H1 (cell line): ENCODE results near the gene SLC25A28. TPM values are rescaled to one million over a fixed set of nuclear protein-coding genes. Genes with fewer than 3 reads are reported as not detected.

Experiments
- PHF8 ChIP-seq: fragments of 200-600 bp; sonication (generic); conservative IDR thresholded peaks from 2 replicates; pipeline ENCODE4 v1.7.1; 2012; ENCODE audit warnings: low read depth, mild to moderate bottlenecking, inconsistent platforms, low read length, moderate library complexity
- polyA plus RNA-seq, 7 experiments: library from polyadenylated mRNA; depleted of rRNA in 3 of 7; stranded (reverse) in 5 of 7; unstranded in 2 of 7; fragments of >200 nt in 5 of 7; fragments of 200-250 nt in 2 of 7; gene quantifications; 1 replicate in 5 of 7; 2 replicates in 1 of 7; 4 replicates in 1 of 7; pipeline versions ENCODE4 v1.2.1 to v1.2.3, GENCODE V29; 2011 to 2013; ENCODE audit warnings: missing spikeins in 2 of 7, mixed read lengths in 2 of 7
- total RNA-seq: library from RNA; stranded (reverse); fragmentation: NEBNext Ultra II Directional; extraction: Animal tissue kit (Norgen Biotek cat#: 25700); gene quantifications from 2 replicates; pipeline ENCODE4 v1.2.1, GENCODE V29; 2021
- TF ChIP-seq, protein P1 (sequence below): fragments of 300-600 bp; sonication (generic); IDR thresholded peaks from 2 replicates; pipeline ENCODE4 v1.7.1; 2012; ENCODE audit warnings: low read length, moderate library complexity, mild to moderate bottlenecking, inconsistent platforms; ENCODE audit not compliant: insufficient replicate concordance

SLC25A28 gene
- total and polyA plus RNA-seq, 2 of the 8 experiments (the other 6 are each of a cell fraction or from before 2014, with no cell fraction given), result 17.2 to 18.5 TPM

- TF ChIP-seq, protein P1, sequence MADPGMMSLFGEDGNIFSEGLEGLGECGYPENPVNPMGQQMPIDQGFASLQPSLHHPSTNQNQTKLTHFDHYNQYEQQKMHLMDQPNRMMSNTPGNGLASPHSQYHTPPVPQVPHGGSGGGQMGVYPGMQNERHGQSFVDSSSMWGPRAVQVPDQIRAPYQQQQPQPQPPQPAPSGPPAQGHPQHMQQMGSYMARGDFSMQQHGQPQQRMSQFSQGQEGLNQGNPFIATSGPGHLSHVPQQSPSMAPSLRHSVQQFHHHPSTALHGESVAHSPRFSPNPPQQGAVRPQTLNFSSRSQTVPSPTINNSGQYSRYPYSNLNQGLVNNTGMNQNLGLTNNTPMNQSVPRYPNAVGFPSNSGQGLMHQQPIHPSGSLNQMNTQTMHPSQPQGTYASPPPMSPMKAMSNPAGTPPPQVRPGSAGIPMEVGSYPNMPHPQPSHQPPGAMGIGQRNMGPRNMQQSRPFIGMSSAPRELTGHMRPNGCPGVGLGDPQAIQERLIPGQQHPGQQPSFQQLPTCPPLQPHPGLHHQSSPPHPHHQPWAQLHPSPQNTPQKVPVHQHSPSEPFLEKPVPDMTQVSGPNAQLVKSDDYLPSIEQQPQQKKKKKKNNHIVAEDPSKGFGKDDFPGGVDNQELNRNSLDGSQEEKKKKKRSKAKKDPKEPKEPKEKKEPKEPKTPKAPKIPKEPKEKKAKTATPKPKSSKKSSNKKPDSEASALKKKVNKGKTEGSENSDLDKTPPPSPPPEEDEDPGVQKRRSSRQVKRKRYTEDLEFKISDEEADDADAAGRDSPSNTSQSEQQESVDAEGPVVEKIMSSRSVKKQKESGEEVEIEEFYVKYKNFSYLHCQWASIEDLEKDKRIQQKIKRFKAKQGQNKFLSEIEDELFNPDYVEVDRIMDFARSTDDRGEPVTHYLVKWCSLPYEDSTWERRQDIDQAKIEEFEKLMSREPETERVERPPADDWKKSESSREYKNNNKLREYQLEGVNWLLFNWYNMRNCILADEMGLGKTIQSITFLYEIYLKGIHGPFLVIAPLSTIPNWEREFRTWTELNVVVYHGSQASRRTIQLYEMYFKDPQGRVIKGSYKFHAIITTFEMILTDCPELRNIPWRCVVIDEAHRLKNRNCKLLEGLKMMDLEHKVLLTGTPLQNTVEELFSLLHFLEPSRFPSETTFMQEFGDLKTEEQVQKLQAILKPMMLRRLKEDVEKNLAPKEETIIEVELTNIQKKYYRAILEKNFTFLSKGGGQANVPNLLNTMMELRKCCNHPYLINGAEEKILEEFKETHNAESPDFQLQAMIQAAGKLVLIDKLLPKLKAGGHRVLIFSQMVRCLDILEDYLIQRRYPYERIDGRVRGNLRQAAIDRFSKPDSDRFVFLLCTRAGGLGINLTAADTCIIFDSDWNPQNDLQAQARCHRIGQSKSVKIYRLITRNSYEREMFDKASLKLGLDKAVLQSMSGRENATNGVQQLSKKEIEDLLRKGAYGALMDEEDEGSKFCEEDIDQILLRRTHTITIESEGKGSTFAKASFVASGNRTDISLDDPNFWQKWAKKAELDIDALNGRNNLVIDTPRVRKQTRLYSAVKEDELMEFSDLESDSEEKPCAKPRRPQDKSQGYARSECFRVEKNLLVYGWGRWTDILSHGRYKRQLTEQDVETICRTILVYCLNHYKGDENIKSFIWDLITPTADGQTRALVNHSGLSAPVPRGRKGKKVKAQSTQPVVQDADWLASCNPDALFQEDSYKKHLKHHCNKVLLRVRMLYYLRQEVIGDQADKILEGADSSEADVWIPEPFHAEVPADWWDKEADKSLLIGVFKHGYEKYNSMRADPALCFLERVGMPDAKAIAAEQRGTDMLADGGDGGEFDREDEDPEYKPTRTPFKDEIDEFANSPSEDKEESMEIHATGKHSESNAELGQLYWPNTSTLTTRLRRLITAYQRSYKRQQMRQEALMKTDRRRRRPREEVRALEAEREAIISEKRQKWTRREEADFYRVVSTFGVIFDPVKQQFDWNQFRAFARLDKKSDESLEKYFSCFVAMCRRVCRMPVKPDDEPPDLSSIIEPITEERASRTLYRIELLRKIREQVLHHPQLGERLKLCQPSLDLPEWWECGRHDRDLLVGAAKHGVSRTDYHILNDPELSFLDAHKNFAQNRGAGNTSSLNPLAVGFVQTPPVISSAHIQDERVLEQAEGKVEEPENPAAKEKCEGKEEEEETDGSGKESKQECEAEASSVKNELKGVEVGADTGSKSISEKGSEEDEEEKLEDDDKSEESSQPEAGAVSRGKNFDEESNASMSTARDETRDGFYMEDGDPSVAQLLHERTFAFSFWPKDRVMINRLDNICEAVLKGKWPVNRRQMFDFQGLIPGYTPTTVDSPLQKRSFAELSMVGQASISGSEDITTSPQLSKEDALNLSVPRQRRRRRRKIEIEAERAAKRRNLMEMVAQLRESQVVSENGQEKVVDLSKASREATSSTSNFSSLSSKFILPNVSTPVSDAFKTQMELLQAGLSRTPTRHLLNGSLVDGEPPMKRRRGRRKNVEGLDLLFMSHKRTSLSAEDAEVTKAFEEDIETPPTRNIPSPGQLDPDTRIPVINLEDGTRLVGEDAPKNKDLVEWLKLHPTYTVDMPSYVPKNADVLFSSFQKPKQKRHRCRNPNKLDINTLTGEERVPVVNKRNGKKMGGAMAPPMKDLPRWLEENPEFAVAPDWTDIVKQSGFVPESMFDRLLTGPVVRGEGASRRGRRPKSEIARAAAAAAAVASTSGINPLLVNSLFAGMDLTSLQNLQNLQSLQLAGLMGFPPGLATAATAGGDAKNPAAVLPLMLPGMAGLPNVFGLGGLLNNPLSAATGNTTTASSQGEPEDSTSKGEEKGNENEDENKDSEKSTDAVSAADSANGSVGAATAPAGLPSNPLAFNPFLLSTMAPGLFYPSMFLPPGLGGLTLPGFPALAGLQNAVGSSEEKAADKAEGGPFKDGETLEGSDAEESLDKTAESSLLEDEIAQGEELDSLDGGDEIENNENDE, result no peak
- no peak for TF ChIP-seq PHF8
These were observed 14.9 kb downstream of the SLC25A28 start (continued) for GRCh38 chr10:99605351-99605750.
